ENCODE results near the gene ARPP19. TPM values are rescaled to one million over a fixed set of nuclear protein-coding genes. Genes with fewer than 3 reads are reported as not detected.

The ARPP19 gene
- total RNA-seq, 1 experiment from 2014 or later, result 163 TPM

GRCh38 chr15:52502608-52503007, 66.2 kb downstream of the ARPP19 start:
- H3K79me2 ChIP-seq (ENCODE audit: insufficient read depth, low read length), result no peaks in the 10 kb centered on the region

More at GRCh38 chr15:52502608-52503007, 66.2 kb downstream of the ARPP19 start:
- peaks cover 2 to 8% of the 10 kb centered on the region in 2 experiments; a peak in 2 of 4 replicates for H3K4me1 ChIP-seq (ENCODE audit: control insufficient read depth in 1 of 2, insufficient read depth in 2 of 2, low read length in 2 of 2)
- POLR2A ChIA-PET, result no interaction called here
- TF ChIP-seq CBX3 (IDR thresholded peaks at IDR 0.05; ENCODE audit: low read depth), result no peak
- no peak for TF ChIP-seq EZH2 (IDR thresholded peaks at IDR 0.05)
- TF ChIP-seq CTCF (IDR thresholded peaks at IDR 0.05 in 2 of 3, conservative IDR thresholded peaks at IDR 0.05 in 1 of 3; ENCODE audit: borderline replicate concordance in 1 of 3, insufficient read depth in 1 of 3, low read depth in 2 of 3, low read length in 2 of 3), result no peak
- TF ChIP-seq JUND (IDR thresholded peaks at IDR 0.05), result no peak
- TF ChIP-seq SP1 (IDR thresholded peaks at IDR 0.05; ENCODE audit: low read depth), result no peak
- no peak for TF ChIP-seq EZH2phosphoT487 (IDR thresholded peaks at IDR 0.05; ENCODE audit: borderline replicate concordance)
- TF ChIP-seq EGR1 (IDR thresholded peaks at IDR 0.05; ENCODE audit: low read depth), result no peak
- no peak for TF ChIP-seq TCF7L2 (IDR thresholded peaks at IDR 0.05; ENCODE audit: borderline replicate concordance, extremely low read depth, insufficient read depth, insufficient read length)
- no peak for TF ChIP-seq POLR2A (IDR thresholded peaks at IDR 0.05; ENCODE audit: borderline replicate concordance, extremely low read depth, insufficient read depth, insufficient read length)
- TF ChIP-seq POLR2AphosphoS5 (IDR thresholded peaks at IDR 0.05; ENCODE audit: low read depth, low read length), result no peak
- no peak for TF ChIP-seq MAX (IDR thresholded peaks at IDR 0.05)
- DNase-seq (ENCODE audit: low read depth, low spot score) (no peak), ATAC-seq (no peak)
- no peak overlapping the region for H3K4me2 ChIP-seq (ENCODE audit: low read length)
- H4K20me1 ChIP-seq (ENCODE audit: insufficient read depth), result no peaks in the 10 kb centered on the region
- H3K9me3 ChIP-seq (ENCODE audit: control insufficient read depth in 1 of 2, insufficient read depth in 1 of 2, low read depth in 1 of 2, low read length in 2 of 2), result no peaks in the 10 kb centered on the region
- no peaks in the 10 kb centered on the region for H3K27me3 ChIP-seq (ENCODE audit: insufficient read depth, low read length)
- intact Hi-C loops (cut with micrococcal nuclease), result no loop called here
- no TSS peak for BruUV-seq (replicated peaks)
- H3K9me2 ChIP-seq (ENCODE audit: insufficient read depth), result no peaks in the 10 kb centered on the region
- CTCF ChIA-PET, result no interaction called here
- no peak overlapping the region for H3K9ac ChIP-seq (ENCODE audit: low read length)
- no peak overlapping the region for H3K4me3 ChIP-seq (replicated peaks in 1 of 2; ENCODE audit: low read depth in 1 of 2, low read length in 2 of 2)
- RAD21 ChIA-PET (ENCODE audit: low non-redundant PET in 1 of 2, low total read pairs in 2 of 2, uncharacterized antibody in 2 of 2, unreplicated experiment in 2 of 2), result no interaction called here
- no peaks in the 10 kb centered on the region for H3K36me3 ChIP-seq (ENCODE audit: control insufficient read depth in 1 of 2, insufficient read depth in 2 of 2, low read length in 2 of 2)
- H2AFZ ChIP-seq (ENCODE audit: low read depth, low read length, poor library complexity, severe bottlenecking), result no peak overlapping the region
- H3K27ac ChIP-seq (ENCODE audit: low read depth, low read length), result no peak overlapping the region

All from HCT116 (cell line).